Measurements from ENCODE around the gene CHCHD6.

DNA sequence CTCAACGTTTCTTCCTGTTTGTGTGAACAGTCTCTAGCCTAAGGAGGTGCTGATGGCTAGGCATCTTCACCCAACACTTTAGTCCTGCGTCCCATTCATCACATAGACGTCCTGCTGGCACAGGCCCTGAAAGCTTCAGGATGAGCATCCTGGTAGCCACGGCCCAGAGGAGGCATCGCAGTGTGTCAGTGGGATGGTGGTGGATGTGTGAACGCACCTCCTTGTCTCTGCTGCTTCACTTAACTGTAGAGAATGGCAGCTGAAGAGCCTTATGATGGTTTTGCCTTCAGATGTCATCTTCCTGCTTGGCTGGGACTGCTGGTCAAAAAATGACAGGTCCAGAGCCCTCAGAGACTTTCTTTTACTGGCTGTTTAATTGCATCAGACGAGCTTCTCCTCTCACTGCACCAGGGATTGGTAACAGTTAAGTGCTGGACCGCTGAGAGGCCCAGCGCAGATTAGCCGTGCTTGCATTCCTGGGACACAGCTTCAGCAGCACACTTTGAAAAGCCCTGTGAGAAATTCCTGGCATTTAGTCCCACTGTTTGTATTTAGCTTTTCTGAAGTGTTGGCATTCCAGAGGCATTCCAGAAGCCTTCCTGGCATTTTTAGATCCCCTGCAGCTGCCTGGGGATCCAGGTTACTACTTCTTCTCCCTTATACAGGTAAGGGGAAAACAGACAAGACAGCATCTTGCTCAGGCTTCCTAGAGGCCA lies 146.5 kb downstream of the CHCHD6 start:
- TF ChIP-seq CTCF (conservative IDR thresholded peaks at IDR 0.05; ENCODE audit: low read depth, low read length), result no peak
- peak; percentile 78; the same call in 1 of the 2 replicates for TF ChIP-seq BHLHE40 (IDR thresholded peaks at IDR 0.05; ENCODE audit: low read depth, low read length)
- TF ChIP-seq NFE2L2 (IDR thresholded peaks at IDR 0.05; ENCODE audit: low read depth, low read length), result no peak
- TF ChIP-seq POLR2A (IDR thresholded peaks at IDR 0.05; ENCODE audit: low read depth, low read length), result no peak
- TF ChIP-seq, protein P1, sequence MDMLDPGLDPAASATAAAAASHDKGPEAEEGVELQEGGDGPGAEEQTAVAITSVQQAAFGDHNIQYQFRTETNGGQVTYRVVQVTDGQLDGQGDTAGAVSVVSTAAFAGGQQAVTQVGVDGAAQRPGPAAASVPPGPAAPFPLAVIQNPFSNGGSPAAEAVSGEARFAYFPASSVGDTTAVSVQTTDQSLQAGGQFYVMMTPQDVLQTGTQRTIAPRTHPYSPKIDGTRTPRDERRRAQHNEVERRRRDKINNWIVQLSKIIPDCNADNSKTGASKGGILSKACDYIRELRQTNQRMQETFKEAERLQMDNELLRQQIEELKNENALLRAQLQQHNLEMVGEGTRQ (IDR thresholded peaks at IDR 0.05; ENCODE audit: low read depth, low read length), result no peak
- TF ChIP-seq CEBPB (IDR thresholded peaks at IDR 0.05; ENCODE audit: low read depth, low read length), result peak; percentile 38; the same call in 1 of the 2 replicates
- no peak for TF ChIP-seq RFX5 (IDR thresholded peaks at IDR 0.05; ENCODE audit: low read depth, low read length)
- TF ChIP-seq CHD1 (IDR thresholded peaks at IDR 0.05; ENCODE audit: low read depth, low read length), result no peak
- no peak for TF ChIP-seq RAD21 (IDR thresholded peaks at IDR 0.05; ENCODE audit: low read length)
- TF ChIP-seq MAFK (IDR thresholded peaks at IDR 0.05; ENCODE audit: low read depth, low read length), result no peak
- no peak for TF ChIP-seq SMC3 (IDR thresholded peaks at IDR 0.05; ENCODE audit: low read depth, low read length)
- TF ChIP-seq MXI1 (IDR thresholded peaks at IDR 0.05; ENCODE audit: borderline replicate concordance, low read depth, low read length), result no peak

Measured in IMR-90 (cell line).